Measurements from ENCODE around the gene SLC4A1. TPM values are rescaled to one million over a fixed set of nuclear protein-coding genes. Genes with fewer than 3 reads are reported as not detected.

SLC4A1 gene
- total and polyA plus RNA-seq, 11 donors = 0.03 to 3.3 (median 0.50) TPM; not detected in 2

DNA sequence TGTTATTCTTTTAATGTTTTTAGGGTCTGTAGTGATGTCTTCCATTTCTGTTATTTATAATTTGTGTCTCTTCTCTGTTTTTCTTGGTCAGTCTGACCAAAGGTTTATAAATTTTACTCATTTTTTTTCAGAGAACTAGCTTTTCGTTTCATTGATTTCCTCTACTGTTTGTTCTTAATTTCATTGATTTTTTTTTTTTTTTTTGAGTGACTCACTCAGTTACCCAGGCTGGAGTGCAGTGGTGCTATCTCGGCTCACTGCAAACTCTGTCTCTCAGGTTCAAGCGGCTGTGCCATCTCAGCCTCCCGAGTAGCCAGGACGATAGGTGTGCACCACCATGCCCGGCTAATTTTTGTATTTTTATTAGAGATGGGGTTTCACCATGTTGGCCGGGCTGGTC is 35.9 kb downstream of the SLC4A1 start:
- intact Hi-C loops (cut with DNase I) = no loop called here
- no peaks in the 10 kb centered on the region for H3K27me3 ChIP-seq
- H3K4me1 ChIP-seq = peaks cover 0 to 25% (median 0%) of the 10 kb centered on the region in 12 donors
- H3K9me3 ChIP-seq = no peaks in the 10 kb centered on the region
- no peaks in the 10 kb centered on the region for H3K36me3 ChIP-seq
- no peak overlapping the region for H3K4me3 ChIP-seq
- TF ChIP-seq, protein P1, sequence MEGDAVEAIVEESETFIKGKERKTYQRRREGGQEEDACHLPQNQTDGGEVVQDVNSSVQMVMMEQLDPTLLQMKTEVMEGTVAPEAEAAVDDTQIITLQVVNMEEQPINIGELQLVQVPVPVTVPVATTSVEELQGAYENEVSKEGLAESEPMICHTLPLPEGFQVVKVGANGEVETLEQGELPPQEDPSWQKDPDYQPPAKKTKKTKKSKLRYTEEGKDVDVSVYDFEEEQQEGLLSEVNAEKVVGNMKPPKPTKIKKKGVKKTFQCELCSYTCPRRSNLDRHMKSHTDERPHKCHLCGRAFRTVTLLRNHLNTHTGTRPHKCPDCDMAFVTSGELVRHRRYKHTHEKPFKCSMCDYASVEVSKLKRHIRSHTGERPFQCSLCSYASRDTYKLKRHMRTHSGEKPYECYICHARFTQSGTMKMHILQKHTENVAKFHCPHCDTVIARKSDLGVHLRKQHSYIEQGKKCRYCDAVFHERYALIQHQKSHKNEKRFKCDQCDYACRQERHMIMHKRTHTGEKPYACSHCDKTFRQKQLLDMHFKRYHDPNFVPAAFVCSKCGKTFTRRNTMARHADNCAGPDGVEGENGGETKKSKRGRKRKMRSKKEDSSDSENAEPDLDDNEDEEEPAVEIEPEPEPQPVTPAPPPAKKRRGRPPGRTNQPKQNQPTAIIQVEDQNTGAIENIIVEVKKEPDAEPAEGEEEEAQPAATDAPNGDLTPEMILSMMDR (IDR thresholded peaks at IDR 0.05) = no peak
- no peak for TF ChIP-seq POLR2A (IDR thresholded peaks at IDR 0.05)
- no peak overlapping the region for H3K27ac ChIP-seq
- DNase-seq = no peak
- ATAC-seq = no peak
- WGBS, 4 donors = 94 to 96% (median 95%) methylated on average over 7 of the region's 7 CpGs

DNA sequence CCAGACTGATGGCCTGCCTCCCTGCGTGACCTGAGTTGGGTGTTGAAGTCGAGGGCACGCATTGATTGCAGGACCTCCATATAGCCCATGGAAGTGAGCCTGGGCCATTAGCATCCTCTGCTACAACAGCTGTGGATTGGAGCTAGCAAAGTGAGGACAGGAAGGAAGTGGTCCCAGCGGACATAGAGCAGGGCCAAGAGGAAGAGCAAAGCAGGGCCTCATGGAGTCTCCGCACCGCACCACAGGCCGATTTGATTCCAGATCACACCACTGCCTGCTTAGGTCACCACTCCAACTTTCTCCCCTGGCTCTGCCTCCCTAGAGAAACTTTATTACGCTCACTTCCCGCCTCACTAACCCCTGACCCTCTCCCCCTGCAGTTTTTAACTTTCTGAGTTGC is 37.8 kb downstream of the SLC4A1 start:
- intact Hi-C loops (cut with DNase I) = no loop called here
- Histone ChIP-seq H3K27ac (peak overlapping the region in 2 of 12 donors; percentile 6 to 40), H3K4me3 (no peak overlapping the region)

DNA sequence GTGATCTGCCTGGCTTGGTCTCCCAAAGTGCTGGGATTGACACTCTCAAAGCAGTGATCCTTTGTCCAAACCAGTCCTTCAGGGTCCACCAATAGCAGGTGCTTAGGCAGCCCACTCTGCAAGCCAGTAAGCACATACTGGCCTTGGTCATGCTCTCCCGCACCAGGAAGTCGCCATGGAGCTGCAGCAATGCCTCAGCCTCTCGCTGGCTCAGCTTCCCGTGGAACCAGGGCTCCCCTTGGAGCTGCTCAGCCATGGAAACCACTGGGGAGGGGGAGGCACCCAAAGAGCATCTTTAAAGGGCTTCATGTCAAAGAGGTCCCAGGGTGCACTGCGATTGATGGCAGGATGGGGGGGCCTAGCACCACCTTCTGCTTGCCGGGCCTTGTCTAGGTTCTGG is 38.8 kb downstream of the SLC4A1 start:
- Histone ChIP-seq H3K4me1 (peaks cover 0 to 12% (median 2%) of the 10 kb centered on the region in 12 donors), H3K36me3 (no peaks in the 10 kb centered on the region), H3K27ac (no peak overlapping the region), H3K4me3 (no peak overlapping the region), H3K27me3 (no peaks in the 10 kb centered on the region), H3K9me3 (no peaks in the 10 kb centered on the region)
- 92 to 98% (median 94%) methylated on average over 2 to 6 of the region's 6 CpGs for WGBS, 4 donors
- no peak for DNase-seq
- ATAC-seq = no peak
- intact Hi-C loops (cut with DNase I) = loop anchor here in 6 of 10 donors (10.0 kb wide), 1 partner anchor 46 kb away; no protein-coding TSS in a partner anchor
- TF ChIP-seq, protein P1 (IDR thresholded peaks at IDR 0.05) = no peak
- TF ChIP-seq POLR2A (IDR thresholded peaks at IDR 0.05) = no peak

More for the DNA sequence above, 37.8 kb downstream of the SLC4A1 start:
- no peaks in the 10 kb centered on the region for H3K27me3 ChIP-seq
- H3K36me3 ChIP-seq = no peaks in the 10 kb centered on the region
- 43 to 67% (median 49%) methylated on average over 9 of the region's 9 CpGs for WGBS, 4 donors
- TF ChIP-seq, protein P1 (IDR thresholded peaks at IDR 0.05) = no peak
- no peaks in the 10 kb centered on the region for H3K9me3 ChIP-seq
- DNase-seq = no peak
- H3K4me1 ChIP-seq = peaks cover 0 to 21% (median 0%) of the 10 kb centered on the region in 12 donors
- ATAC-seq = peak in 3 of 4 donors; percentile 22 to 47 (median 38)

DNA sequence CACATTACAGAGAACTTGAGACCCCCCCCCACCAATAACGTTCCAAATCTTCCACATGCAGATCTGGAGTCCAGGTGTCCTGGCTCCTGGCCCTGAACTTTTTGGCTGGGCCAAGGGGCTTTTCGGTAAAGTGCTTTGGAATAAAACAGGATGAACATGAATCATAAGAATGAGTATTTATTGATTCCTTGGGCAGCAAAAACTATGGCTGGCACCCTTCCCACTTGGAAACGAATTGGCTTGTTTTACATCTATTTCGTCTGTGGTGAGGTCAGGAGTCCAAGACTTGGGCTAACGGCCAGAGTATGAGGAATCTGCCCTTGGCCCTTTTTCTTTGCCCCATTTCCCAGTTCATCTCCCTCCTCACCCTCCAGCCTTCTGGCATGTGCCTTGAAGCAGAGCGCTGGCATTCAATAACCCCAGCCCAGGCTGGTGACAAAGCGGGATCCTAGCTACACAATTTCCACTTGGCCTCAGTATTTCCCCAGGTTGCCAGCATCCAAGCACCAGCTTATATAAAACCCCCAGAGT is 44.3 kb downstream of the SLC4A1 start:
- DNase-seq (peak in 1 of 5 donors; percentile 45), ATAC-seq (no peak)
- 45 to 63% (median 48%) methylated on average over 7 of the region's 7 CpGs for WGBS, 4 donors
- no peaks in the 10 kb centered on the region for H3K9me3 ChIP-seq
- H3K36me3 ChIP-seq = no peaks in the 10 kb centered on the region
- no peak overlapping the region for H3K4me3 ChIP-seq
- peaks cover 0 to 26% (median 19%) of the 10 kb centered on the region in 12 donors for H3K4me1 ChIP-seq
- TF ChIP-seq, protein P1 (IDR thresholded peaks at IDR 0.05) = no peak
- TF ChIP-seq POLR2A (IDR thresholded peaks at IDR 0.05) = no peak
- intact Hi-C loops (cut with DNase I) = loop anchor here in 6 of 10 donors (5.0 to 10.0 kb wide), 2 partner anchors 51 to 84 kb away; partner anchors contain the start of gene RUNDC3A (in 1 of the 6)
- no peaks in the 10 kb centered on the region for H3K27me3 ChIP-seq
- H3K27ac ChIP-seq = peak overlapping the region in 10 of 12 donors; percentile 97 to 100 (median 100)

All from heart left ventricle (tissue), 16 donors.